Measurements from ENCODE around the gene HYLS1.

DNA sequence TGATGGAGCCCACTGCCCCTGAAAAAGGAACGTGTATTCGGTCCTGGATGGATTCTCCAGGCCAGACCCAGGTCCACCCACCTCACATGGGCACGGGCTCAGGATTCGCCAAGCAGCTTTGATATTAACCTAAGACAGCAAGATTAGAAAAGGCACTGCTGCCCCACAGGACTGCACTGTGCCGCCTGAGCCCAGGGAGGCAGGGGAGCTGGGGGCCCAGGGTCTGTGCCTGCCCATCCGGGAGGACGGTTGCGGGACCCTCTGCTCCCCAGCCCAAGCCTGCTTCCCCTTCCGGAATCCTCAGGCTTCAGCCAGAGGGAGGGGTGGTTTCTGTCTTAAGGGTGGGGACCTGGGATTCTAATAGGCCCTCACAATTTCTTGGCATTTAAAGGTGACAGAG is 44.8 kb downstream of the HYLS1 start:
- TF ChIP-seq EP300 (IDR thresholded peaks at IDR 0.05; ENCODE audit: borderline replicate concordance), result no peak
- TF ChIP-seq, protein P1, sequence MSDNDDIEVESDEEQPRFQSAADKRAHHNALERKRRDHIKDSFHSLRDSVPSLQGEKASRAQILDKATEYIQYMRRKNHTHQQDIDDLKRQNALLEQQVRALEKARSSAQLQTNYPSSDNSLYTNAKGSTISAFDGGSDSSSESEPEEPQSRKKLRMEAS (IDR thresholded peaks at IDR 0.05), result no peak
- TF ChIP-seq TEAD4 (IDR thresholded peaks at IDR 0.05), result no peak
- TF ChIP-seq CEBPB (IDR thresholded peaks at IDR 0.05), result no peak
- TF ChIP-seq, protein P2, sequence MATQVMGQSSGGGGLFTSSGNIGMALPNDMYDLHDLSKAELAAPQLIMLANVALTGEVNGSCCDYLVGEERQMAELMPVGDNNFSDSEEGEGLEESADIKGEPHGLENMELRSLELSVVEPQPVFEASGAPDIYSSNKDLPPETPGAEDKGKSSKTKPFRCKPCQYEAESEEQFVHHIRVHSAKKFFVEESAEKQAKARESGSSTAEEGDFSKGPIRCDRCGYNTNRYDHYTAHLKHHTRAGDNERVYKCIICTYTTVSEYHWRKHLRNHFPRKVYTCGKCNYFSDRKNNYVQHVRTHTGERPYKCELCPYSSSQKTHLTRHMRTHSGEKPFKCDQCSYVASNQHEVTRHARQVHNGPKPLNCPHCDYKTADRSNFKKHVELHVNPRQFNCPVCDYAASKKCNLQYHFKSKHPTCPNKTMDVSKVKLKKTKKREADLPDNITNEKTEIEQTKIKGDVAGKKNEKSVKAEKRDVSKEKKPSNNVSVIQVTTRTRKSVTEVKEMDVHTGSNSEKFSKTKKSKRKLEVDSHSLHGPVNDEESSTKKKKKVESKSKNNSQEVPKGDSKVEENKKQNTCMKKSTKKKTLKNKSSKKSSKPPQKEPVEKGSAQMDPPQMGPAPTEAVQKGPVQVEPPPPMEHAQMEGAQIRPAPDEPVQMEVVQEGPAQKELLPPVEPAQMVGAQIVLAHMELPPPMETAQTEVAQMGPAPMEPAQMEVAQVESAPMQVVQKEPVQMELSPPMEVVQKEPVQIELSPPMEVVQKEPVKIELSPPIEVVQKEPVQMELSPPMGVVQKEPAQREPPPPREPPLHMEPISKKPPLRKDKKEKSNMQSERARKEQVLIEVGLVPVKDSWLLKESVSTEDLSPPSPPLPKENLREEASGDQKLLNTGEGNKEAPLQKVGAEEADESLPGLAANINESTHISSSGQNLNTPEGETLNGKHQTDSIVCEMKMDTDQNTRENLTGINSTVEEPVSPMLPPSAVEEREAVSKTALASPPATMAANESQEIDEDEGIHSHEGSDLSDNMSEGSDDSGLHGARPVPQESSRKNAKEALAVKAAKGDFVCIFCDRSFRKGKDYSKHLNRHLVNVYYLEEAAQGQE (IDR thresholded peaks at IDR 0.05; ENCODE audit: low read depth), result no peak
- no peak for TF ChIP-seq TAF1 (IDR thresholded peaks at IDR 0.05; ENCODE audit: low read depth)
- no peak for TF ChIP-seq RAD21 (IDR thresholded peaks at IDR 0.05; ENCODE audit: low read depth)
- no peak for TF ChIP-seq TCF12 (IDR thresholded peaks at IDR 0.05; ENCODE audit: low read depth)
- TF ChIP-seq CREB1 (IDR thresholded peaks at IDR 0.05; ENCODE audit: low read depth), result no peak
- no peak for TF ChIP-seq FOXM1 (IDR thresholded peaks at IDR 0.05; ENCODE audit: borderline replicate concordance, low read depth)

Data from Ishikawa (cell line).